Aorta (tissue), 5 donors: ENCODE results near the gene KCNK15. TPM values are rescaled to one million over a fixed set of nuclear protein-coding genes. Genes with fewer than 3 reads are reported as not detected.
A peak's percentile ranks its signal among the peaks of the same experiment; 100 is the strongest.

Source experiments
- ATAC-seq: fragments of 200-7000 bp; cut with Tn5 transposase; one replicate; pipeline ENCODE4 v1.9.1; 2022; ENCODE audit warnings: moderate library complexity; ENCODE audit not compliant: low FRiP score
- DNase-seq, 2 donors: peaks; one replicate each; pipeline ENCODE4 v3.0.0-alpha.2; 2020
- H3K27ac ChIP-seq, 2 donors: one replicate each; pipeline ENCODE4 v1.5.1; 2013; ENCODE audit warnings: low read length in 2 of 2, mild to moderate bottlenecking in 2 of 2, moderate library complexity in 2 of 2, control low read depth in 1 of 2, inconsistent platforms in 1 of 2, low read depth in 1 of 2
- H3K27me3 ChIP-seq, 2 donors: one replicate each; pipeline ENCODE4 v1.6.1; 2013; ENCODE audit warnings: control low read depth in 1 of 2, low read length in 1 of 2, mild to moderate bottlenecking in 1 of 2, moderate library complexity in 1 of 2; ENCODE audit not compliant: insufficient read depth in 2 of 2, control insufficient read depth in 1 of 2
- H3K36me3 ChIP-seq, 2 donors: one replicate each; pipeline ENCODE4 v1.6.1; 2013; ENCODE audit warnings: control low read depth in 1 of 2, low read length in 1 of 2, mild to moderate bottlenecking in 1 of 2; ENCODE audit not compliant: insufficient read depth in 2 of 2, control insufficient read depth in 1 of 2
- H3K4me1 ChIP-seq, 2 donors: one replicate each; pipeline ENCODE4 v1.6.1; 2013; ENCODE audit warnings: low read length in 2 of 2, control low read depth in 1 of 2, mild to moderate bottlenecking in 1 of 2, moderate library complexity in 1 of 2; ENCODE audit not compliant: insufficient read depth in 2 of 2, control insufficient read depth in 1 of 2
- H3K4me3 ChIP-seq, 2 donors: one replicate each; pipeline ENCODE4 v1.5.1; 2013; ENCODE audit warnings: low read length in 2 of 2, control low read depth in 1 of 2, mild to moderate bottlenecking in 1 of 2
- H3K9me3 ChIP-seq: one replicate; pipeline ENCODE4 v1.6.1; 2013; ENCODE audit warnings: mild to moderate bottlenecking, low read length; ENCODE audit not compliant: control insufficient read depth
- WGBS, 2 donors: extraction: QIAGEN DNeasy Blood & Tissue Kit; methylation state at CpG; one replicate each; pipeline ENCODE4 v1.1.7; 2013; 5-methylcytosine and 5-hydroxymethylcytosine counted together
- intact Hi-C, 2 donors: fragments of 100-400 bp; cut with DNase I; formaldehyde crosslinking; loops; one replicate each; pipeline versions ENCODE4 v1.14.2 to v1.15.0; 2022
- polyA plus RNA-seq, 2 donors: library from polyadenylated mRNA; stranded (reverse); fragments of 200-250 nt; gene quantifications; one replicate each; pipeline ENCODE4 v1.2.3, GENCODE V29; 2013
- total RNA-seq, 2 donors: library from RNA; stranded (reverse); fragmentation: NEBNext Ultra II Directional; extraction: Animal tissue kit (Norgen Biotek cat#: 25700); gene quantifications; one replicate each; pipeline ENCODE4 v1.2.1, GENCODE V29; 2021
- donor health status: healthy with polysubstance abuse.
- donor health status: Bipolar disorder and iron deficiency.
- donor health status: DM: no; HTN: no; CAD: no.
- donor health status: DM: no; HTN: no; CAD: no.
- donor health status: DM: yes; HTN: yes; CAD: no.

KCNK15 gene
- total and polyA plus RNA-seq, 4 donors, result 2.3 to 16.1 (median 5.9) TPM

DNA sequence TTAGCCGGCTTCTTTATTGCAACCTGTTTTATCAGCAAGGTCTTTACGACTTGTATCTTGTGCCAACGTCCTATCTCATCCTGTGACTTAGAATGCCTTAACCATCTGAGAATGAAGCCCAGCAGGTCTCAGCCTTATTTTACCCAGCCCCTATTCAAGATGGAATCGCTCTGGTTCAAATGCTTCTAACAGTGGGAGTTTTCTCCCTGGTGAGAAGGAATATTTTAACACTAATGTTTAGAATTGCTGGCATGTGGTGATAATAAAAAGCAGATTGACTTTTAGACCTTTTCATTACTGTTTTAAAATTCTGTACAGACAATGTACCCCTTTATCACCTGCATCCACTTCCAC is 9.9 kb upstream of the KCNK15 start:
- no peaks in the 10 kb centered on the region for H3K27me3 ChIP-seq
- 87 to 91% methylated on average over 4 of the region's 4 CpGs for WGBS, 2 donors
- intact Hi-C loops, result loop anchor here in 1 of 2 donors (10.0 kb wide), 2 partner anchors 211 to 351 kb away; partner anchors contain the start of gene SERINC3
- H3K36me3 ChIP-seq, result no peaks in the 10 kb centered on the region
- H3K9me3 ChIP-seq, result no peaks in the 10 kb centered on the region
- no peak for DNase-seq
- peaks cover 0 to 7% of the 10 kb centered on the region in 2 donors for H3K4me1 ChIP-seq
- H3K4me3 ChIP-seq, result no peak overlapping the region
- H3K27ac ChIP-seq, result peak overlapping the region; percentile 72 to 80
- no peak for ATAC-seq

DNA sequence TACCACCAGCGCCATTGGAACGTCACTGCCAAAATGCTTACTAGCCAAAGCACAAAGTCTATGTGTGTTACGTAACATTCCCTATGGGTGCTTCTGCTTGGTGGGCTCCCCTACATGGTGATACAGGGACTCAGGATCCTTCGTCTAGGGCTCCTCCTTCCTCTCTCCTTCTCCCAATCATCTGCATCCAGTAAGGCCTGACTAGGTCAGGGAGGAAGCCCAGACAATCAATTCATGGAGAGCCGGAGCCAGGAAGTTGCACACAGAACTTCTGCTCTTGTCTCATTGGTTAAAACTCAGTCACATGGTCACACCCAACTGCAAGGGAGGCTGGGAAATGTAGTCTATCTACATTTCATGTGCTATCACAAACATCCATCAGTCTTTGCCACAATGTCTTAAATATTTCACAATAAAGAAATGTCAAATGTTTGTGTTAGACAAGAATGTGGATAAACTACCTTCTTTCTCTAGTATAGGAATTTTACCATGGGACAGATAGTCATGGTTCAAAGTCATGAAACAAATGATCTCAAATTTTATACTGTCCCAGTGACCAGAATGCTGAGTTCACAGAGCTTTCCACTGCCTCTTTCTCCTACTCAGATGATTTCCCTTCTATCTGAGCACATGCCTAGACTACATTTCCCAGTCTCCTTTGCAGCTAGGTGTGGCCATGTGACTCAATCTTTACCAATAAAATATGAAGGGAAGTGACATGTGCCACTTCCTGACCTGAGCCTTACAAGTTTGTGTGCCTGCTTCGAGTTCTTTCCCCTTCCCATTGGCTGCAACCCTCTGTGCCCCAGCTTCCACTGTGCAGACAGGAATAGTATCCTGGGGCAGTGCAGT is 9.3 kb upstream of the KCNK15 start:
- no peaks in the 10 kb centered on the region for H3K9me3 ChIP-seq
- ATAC-seq (peak; percentile 72), DNase-seq (no peak)
- WGBS, 2 donors, result 56 to 65% methylated on average over 6 of the region's 6 CpGs
- H3K36me3 ChIP-seq, result no peaks in the 10 kb centered on the region
- H3K4me1 ChIP-seq, result peaks cover 0 to 7% of the 10 kb centered on the region in 2 donors
- H3K27me3 ChIP-seq, result no peaks in the 10 kb centered on the region
- intact Hi-C loops, result loop anchor here in 1 of 2 donors (10.0 kb wide), 2 partner anchors 212 to 352 kb away; partner anchors contain the start of gene SERINC3
- H3K27ac ChIP-seq, result peak overlapping the region in 1 of 2 donors; percentile 39
- H3K4me3 ChIP-seq, result no peak overlapping the region

DNA sequence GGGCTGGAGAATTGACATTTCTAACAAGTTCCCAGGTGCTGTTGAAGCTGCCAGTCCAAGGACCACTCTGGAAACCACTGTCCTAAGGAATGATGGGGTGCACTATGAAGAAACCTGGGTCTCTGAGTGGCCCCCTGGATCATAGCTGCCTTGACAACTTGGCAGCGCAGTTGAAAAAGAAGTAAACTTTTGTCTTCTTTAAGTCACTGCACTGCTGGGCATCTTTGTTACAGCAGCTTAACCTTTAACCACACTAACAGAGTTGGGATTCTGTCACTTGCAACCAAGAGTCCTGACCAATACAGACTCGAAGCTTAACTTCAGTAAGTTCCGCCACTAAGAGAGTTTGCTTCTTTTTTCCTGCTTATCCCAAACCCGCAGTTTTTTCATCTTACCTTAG is 8.5 kb upstream of the KCNK15 start:
- H3K4me1 ChIP-seq, result peaks cover 0 to 10% of the 10 kb centered on the region in 2 donors
- intact Hi-C loops, result loop anchor here in 1 of 2 donors (10.0 kb wide), 2 partner anchors 212 to 352 kb away; partner anchors contain the start of gene SERINC3
- peak overlapping the region in 1 of 2 donors; percentile 36 for H3K27ac ChIP-seq

DNA sequence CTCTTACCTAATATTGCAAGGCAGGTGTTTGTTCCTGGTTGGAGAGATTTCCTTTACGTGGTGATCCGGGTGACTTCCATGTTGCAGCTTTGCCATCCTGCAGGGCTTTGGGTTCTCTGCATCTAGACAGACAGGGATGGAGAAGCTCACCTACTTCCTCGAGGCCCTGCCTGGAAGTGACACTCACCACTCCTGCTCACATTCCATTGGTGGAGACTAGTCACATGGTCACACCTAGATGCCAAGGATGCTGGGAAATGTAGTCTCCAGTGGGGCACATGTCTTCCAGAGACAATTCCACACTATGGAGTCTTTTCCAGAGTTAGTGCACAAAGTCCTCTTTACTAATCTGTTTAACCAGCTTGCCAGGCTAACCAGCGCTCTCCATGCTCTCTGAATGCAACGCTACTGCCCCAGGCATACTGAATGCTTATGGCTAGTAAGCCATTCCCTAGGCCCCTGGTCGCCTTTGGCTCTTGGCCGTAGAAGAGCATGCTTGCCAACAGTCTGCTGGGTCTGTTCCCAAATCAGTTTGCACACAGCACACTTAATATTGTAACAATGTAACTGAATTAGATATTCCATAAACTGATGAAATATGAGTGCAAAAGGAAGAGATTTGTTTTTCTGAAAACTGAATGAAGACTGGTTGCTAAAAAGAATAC is 6.7 kb upstream of the KCNK15 start:
- Histone ChIP-seq H3K4me1 (peaks cover 0 to 11% of the 10 kb centered on the region in 2 donors), H3K27ac (peak overlapping the region in 1 of 2 donors; percentile 75), H3K36me3 (no peaks in the 10 kb centered on the region), H3K27me3 (no peaks in the 10 kb centered on the region), H3K9me3 (no peaks in the 10 kb centered on the region), H3K4me3 (no peak overlapping the region)
- 41 to 49% methylated on average over 7 of the region's 7 CpGs for WGBS, 2 donors
- ATAC-seq (peak; percentile 86), DNase-seq (peak in 1 of 2 donors; percentile 74)
- intact Hi-C loops, result loop anchor here in 1 of 2 donors (10.0 kb wide), 2 partner anchors 214 to 354 kb away; partner anchors contain the start of gene SERINC3

More for the DNA sequence above, 8.5 kb upstream of the KCNK15 start:
- H3K9me3 ChIP-seq, result no peaks in the 10 kb centered on the region
- H3K36me3 ChIP-seq, result no peaks in the 10 kb centered on the region
- ATAC-seq (no peak), DNase-seq (no peak)
- WGBS, 2 donors, result 97 to 98% methylated on average over 4 of the region's 4 CpGs
- no peak overlapping the region for H3K4me3 ChIP-seq
- no peaks in the 10 kb centered on the region for H3K27me3 ChIP-seq

DNA sequence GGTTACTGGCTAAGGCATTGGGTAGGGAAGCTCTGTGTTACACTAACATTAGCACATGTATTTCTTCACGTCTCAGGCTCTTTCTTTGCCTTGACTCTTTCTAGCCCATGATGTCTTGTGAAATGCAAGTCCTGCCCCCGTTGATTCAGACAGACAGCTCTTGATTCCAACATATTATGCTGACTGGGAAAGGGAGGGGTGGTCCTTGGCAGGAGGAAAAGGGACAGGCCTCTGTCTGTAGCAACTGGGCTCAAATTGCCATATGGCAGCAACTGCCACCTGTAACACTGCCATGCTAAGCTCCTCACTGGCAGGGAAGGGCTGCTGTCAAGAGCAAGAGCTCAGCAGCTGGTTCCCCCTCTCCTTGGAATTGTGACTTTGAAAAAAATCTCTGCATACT is 5.7 kb upstream of the KCNK15 start:
- intact Hi-C loops, result loop anchor here in 1 of 2 donors (10.0 kb wide), 3 partner anchors 215 to 525 kb away; partner anchors contain the start of genes OSER1 and SERINC3
- no peaks in the 10 kb centered on the region for H3K9me3 ChIP-seq
- DNase-seq (no peak), ATAC-seq (no peak)
- no peak overlapping the region for H3K4me3 ChIP-seq
- no peaks in the 10 kb centered on the region for H3K27me3 ChIP-seq
- H3K27ac ChIP-seq, result peak overlapping the region in 1 of 2 donors; percentile 37
- 10 to 17% methylated on average over 2 of the region's 2 CpGs for WGBS, 2 donors
- no peaks in the 10 kb centered on the region for H3K36me3 ChIP-seq
- peaks cover 0 to 11% of the 10 kb centered on the region in 2 donors for H3K4me1 ChIP-seq

DNA sequence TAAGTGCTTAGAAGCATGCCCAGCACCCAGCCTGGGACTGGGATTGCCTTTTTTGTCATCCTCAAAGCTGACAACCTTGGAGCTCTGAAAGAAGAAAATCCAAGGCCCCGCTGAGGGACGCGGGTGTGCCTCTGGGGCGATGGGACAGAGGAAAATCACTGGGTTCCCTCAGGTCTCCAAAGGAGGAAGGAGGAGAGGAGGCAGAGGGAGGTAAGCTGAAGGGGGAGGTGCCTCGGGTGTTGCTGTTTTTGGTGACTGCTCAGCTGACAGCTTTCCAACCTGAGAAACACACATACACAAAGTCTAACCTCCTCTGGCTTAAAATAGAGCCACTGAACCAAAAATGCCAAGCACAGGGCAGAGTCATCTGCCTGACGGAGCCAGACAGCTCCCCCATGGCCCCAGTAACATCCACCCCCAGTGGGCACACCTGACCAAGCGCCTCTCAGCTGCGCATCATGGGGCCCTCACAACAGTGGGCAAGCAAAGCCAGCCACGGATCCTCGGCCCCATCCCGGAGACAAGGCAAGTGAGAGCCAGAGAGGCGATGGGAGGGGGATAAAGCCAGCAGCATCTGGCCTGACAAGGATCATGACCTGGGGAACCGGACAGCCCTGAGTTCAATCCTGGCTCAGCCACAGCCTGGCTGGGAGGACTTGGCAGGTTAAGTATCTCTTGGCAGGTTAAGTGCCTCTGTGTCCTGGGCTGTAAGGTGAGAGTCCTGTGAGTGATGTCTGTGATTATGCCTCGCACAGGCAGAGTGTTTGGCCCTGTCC is 3.2 kb upstream of the KCNK15 start:
- no peaks in the 10 kb centered on the region for H3K36me3 ChIP-seq
- peak overlapping the region; percentile 36 to 97 for H3K27ac ChIP-seq
- H3K9me3 ChIP-seq, result no peaks in the 10 kb centered on the region
- intact Hi-C loops, result loop anchor here in 1 of 2 donors (10.0 kb wide), 1 partner anchor 528 kb away; the partner anchor contains the start of gene OSER1
- ATAC-seq (no peak), DNase-seq (no peak)
- 29 to 36% methylated on average over 14 of the region's 14 CpGs for WGBS, 2 donors
- no peaks in the 10 kb centered on the region for H3K27me3 ChIP-seq
- H3K4me1 ChIP-seq, result peaks cover 0 to 11% of the 10 kb centered on the region in 2 donors
- H3K4me3 ChIP-seq, result no peak overlapping the region

DNA sequence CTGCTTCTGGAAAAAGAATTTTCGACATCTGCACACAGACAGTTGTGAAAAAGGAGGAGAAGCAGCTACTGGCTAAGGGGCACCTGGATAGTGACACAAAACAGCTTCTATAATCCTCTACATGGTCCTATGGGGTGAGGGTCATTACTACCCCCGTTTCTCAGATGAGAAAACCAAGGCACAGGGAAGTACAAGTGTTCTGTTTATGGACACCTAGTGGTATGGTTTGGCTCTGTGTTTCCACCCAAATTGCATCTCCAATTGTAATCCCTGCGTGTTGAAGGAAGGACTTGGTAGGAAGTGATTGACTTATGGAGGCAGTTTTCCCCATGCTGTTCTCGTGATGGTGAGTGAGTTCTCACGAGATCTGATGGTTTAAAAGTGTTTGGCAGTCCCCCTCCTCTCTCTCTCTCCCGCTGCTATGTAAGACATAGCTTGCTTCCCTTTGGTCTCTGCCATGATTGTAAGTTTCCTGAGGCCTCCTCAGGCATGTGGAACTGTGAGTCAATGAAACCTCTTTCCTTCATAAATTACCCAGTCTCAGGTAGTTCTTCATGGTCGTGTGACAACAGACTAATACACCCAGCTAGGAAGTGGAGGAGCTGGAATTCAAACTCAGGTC is 2.5 kb upstream of the KCNK15 start:
- no peak for DNase-seq
- Histone ChIP-seq H3K27me3 (no peaks in the 10 kb centered on the region), H3K4me1 (peaks cover 0 to 11% of the 10 kb centered on the region in 2 donors), H3K4me3 (no peak overlapping the region), H3K9me3 (no peaks in the 10 kb centered on the region), H3K36me3 (no peaks in the 10 kb centered on the region), H3K27ac (peak overlapping the region in 1 of 2 donors; percentile 97)
- 73 to 79% methylated on average over 7 of the region's 7 CpGs for WGBS, 2 donors
- intact Hi-C loops, result loop anchor here in 1 of 2 donors (10.0 kb wide), 1 partner anchor 528 kb away; the partner anchor contains the start of gene OSER1
- ATAC-seq, result no peak
